ENCODE results near the gene LCN1. TPM values are rescaled to one million over a fixed set of nuclear protein-coding genes. Genes with fewer than 3 reads are reported as not detected.
"Not testable (repeated sequence)": the region's sequence is repeated elsewhere in the genome, so short reads cannot be mapped to it uniquely, and the experiment has no call there.

The LCN1 gene
- total RNA-seq, 1 donor from 2014 or later, result not detected

DNA sequence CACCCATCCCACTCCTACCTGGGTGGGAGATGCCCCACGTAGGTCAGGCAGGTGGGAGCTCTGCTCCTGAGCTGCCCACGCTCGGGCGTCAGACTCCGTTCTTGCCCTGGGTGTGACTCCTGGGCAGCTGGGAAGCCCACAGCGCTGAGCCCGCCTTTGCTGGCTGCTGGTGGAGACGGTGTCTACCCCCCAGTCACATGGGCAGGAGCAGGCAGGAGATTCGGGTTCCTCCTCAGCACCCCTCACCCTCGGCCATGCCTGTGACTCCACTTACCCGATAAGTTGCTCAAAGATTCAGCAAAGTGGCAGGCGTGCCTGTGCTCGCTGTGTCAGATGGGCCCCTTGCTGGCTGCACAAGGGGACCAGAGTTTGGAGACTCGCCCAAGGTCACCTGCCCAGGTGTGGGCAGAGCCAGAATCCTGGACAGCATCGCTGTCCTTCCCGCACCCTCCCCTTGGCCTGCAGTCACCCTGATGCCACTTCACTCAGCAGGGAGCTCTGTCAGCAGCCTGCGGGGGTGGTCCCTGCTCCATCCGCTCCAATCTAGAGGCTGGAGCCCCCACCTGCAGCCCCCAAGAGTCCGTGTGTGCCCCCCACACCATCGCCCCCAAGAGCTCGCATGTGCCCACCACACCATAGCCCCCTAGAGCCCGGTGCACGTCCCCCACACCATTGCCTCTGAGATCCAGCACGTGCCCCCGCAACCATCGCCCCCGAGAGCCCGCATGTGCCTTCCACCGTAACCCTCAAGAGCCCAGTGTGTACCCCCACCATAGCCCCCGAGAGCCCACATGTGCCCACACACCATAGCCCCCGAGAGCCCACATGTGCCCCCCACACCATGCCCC, 4.2 kb downstream of the LCN1 start:
- DNase-seq (ENCODE audit: extremely low spot score, unreplicated experiment), result peak; percentile 73

DNA sequence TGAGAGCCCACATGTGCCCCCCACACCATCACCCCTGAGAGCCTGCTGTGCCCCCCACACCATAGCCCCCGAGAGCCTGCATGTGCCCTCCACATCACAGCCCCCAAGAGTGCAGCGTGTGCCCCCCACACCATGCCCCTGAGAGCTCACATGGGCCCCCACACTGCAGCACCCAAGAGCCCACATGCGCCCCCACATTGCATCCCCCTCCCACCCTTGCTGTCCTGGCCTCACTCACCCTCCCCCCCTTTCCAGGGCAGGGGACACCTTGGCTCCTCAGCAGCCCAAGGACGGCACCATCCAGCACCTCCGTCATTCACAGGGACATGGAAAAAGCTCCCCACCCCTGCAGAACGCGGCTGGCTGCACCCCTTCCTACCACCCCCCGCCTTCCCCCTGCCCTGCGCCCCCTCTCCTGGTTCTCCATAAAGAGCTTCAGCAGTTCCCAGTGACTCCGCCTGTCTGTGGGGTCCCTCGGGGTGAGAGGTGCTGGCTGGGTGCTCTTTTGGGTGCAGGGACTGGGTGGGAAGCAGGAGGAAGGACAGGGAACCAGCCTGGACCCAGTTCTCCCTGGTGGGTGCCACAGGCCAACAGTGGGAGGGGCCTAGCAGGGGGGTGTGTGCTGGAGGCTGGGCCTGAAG, 5.0 kb downstream of the LCN1 start:
- H3K27ac Mint-ChIP-seq (ENCODE audit: unreplicated experiment), result no peak overlapping the region
- no peaks in the 10 kb centered on the region for H3K4me1 Mint-ChIP-seq (ENCODE audit: unreplicated experiment)
- TF ChIP-seq, protein P1, sequence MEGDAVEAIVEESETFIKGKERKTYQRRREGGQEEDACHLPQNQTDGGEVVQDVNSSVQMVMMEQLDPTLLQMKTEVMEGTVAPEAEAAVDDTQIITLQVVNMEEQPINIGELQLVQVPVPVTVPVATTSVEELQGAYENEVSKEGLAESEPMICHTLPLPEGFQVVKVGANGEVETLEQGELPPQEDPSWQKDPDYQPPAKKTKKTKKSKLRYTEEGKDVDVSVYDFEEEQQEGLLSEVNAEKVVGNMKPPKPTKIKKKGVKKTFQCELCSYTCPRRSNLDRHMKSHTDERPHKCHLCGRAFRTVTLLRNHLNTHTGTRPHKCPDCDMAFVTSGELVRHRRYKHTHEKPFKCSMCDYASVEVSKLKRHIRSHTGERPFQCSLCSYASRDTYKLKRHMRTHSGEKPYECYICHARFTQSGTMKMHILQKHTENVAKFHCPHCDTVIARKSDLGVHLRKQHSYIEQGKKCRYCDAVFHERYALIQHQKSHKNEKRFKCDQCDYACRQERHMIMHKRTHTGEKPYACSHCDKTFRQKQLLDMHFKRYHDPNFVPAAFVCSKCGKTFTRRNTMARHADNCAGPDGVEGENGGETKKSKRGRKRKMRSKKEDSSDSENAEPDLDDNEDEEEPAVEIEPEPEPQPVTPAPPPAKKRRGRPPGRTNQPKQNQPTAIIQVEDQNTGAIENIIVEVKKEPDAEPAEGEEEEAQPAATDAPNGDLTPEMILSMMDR (IDR thresholded peaks at IDR 0.05), result no peak
- DNase-seq (ENCODE audit: extremely low spot score, unreplicated experiment), result no peak
- H3K36me3 Mint-ChIP-seq (ENCODE audit: unreplicated experiment), result no peaks in the 10 kb centered on the region
- H3K4me3 Mint-ChIP-seq (ENCODE audit: unreplicated experiment), result no peak overlapping the region
- no peaks in the 10 kb centered on the region for H3K9me3 Mint-ChIP-seq (ENCODE audit: unreplicated experiment)
- H3K27me3 Mint-ChIP-seq (ENCODE audit: unreplicated experiment), result no peaks in the 10 kb centered on the region

More for the DNA sequence above, 4.2 kb downstream of the LCN1 start:
- Mint-ChIP-seq H3K36me3 (ENCODE audit: unreplicated experiment) (no peaks in the 10 kb centered on the region), H3K4me3 (ENCODE audit: unreplicated experiment) (no peak overlapping the region), H3K27me3 (ENCODE audit: unreplicated experiment) (no peaks in the 10 kb centered on the region), H3K9me3 (ENCODE audit: unreplicated experiment) (no peaks in the 10 kb centered on the region), H3K4me1 (ENCODE audit: unreplicated experiment) (no peaks in the 10 kb centered on the region), H3K27ac (ENCODE audit: unreplicated experiment) (no peak overlapping the region)
- TF ChIP-seq, protein P1 (IDR thresholded peaks at IDR 0.05), result no peak

DNA sequence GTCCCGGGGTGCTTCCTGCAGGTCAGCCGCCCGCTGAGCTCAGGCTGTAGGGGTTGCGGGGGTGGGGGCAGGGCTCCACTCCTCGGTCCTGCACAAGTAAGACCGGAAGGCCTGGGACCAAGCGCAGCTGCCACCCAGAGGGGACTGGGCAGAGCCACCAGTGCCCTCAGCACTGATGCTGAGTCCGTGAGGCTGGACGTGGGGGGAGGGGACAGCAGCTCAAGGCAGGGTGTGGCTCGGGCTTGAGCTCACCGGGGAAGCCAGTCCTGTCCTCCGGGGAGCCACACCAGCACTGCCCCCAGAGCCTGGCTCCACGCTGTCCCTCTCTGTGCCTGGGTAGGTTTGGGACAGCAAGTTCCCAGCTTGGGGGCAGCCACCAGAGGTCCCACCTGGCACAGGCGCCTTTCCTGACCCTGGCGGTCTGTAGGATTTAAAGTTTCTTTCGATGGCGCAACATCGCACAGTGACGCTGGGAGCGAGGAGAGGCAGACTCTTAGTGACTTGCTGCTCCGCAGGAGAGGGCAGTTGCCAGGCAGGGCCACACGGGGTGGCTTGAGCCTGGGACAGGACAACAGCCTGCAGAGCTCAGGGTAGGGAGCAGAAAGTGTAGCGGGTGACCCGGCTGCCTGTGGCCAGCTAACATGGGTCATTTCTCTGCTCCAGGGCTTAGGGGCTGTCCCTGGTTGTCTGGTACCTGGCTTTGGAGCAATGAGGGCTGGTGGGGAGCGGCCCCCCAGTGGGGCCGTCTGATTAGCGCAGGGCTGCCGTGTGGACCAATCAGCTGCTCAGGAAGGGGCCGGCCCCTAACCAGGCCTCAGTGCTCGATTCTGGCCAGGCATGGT, 5.7 kb downstream of the LCN1 start:
- no peaks in the 10 kb centered on the region for H3K36me3 Mint-ChIP-seq (ENCODE audit: unreplicated experiment)
- no peaks in the 10 kb centered on the region for H3K4me1 Mint-ChIP-seq (ENCODE audit: unreplicated experiment)
- no peaks in the 10 kb centered on the region for H3K27me3 Mint-ChIP-seq (ENCODE audit: unreplicated experiment)

DNA sequence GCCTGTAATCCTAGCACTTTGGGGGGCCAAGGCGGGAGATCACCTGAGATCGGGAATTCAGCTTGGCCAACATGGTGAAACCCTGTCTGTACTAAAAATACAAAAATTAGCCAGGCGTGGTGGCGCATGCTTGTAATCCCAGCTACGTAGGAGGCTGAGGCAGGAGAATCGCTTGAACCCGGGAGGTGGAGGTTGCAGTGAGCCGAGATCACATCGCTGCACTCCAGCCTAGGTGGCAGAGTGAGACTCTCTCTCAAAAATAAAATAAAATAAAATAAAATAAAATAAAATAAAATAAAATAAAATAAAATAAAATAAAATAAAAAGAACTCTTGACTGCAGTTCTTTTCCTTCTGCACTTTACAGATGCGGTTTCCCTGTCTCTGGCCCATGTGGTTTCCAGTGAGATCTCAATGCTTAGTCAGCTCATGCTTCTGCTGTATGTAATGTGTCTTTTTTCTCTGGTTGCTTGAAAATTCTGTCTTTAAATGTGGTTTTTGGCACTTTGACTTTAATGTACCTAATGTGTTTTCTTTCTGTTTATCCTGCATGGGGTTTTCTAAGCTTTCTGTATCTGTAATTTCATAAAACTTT, 7.7 kb downstream of the LCN1 start:
- DNase-seq (ENCODE audit: extremely low spot score, unreplicated experiment); H3K9me3 Mint-ChIP-seq (ENCODE audit: unreplicated experiment); H3K36me3 Mint-ChIP-seq (ENCODE audit: unreplicated experiment); H3K4me3 Mint-ChIP-seq (ENCODE audit: unreplicated experiment); H3K4me1 Mint-ChIP-seq (ENCODE audit: unreplicated experiment); H3K27ac Mint-ChIP-seq (ENCODE audit: unreplicated experiment); H3K27me3 Mint-ChIP-seq (ENCODE audit: unreplicated experiment): not testable (repeated sequence)

More for the DNA sequence above, 5.7 kb downstream of the LCN1 start:
- TF ChIP-seq, protein P1 (IDR thresholded peaks at IDR 0.05), result no peak
- Mint-ChIP-seq H3K27ac (ENCODE audit: unreplicated experiment) (no peak overlapping the region), H3K9me3 (ENCODE audit: unreplicated experiment) (no peaks in the 10 kb centered on the region), H3K4me3 (ENCODE audit: unreplicated experiment) (no peak overlapping the region)
- peak; percentile 81 for DNase-seq (ENCODE audit: extremely low spot score, unreplicated experiment)

DNA sequence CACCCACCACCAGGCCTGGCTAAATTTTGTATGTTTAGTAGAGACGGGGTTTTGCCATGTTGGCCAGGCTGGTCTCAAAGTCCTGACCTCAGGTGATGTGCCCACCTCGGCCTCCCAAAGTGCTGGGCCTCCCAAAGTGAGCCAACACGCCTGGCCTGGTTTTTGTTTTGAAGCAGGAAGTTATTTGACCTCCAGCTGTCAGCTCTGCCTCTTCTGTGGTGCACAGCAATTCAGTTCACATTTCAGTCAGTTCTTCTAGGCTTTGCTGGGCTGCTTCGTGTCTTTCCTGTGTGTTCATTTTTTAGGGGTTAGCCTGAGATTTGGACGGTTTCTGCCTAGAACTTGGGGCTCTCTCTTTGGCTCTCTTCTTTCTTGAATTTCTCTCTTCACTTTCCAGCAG, 8.9 kb downstream of the LCN1 start:
- H3K36me3 Mint-ChIP-seq (ENCODE audit: unreplicated experiment), result no peaks in the 10 kb centered on the region
- H3K27ac Mint-ChIP-seq (ENCODE audit: unreplicated experiment), result no peak overlapping the region
- TF ChIP-seq, protein P1 (IDR thresholded peaks at IDR 0.05), result no peak
- no peak overlapping the region for H3K4me3 Mint-ChIP-seq (ENCODE audit: unreplicated experiment)
- H3K27me3 Mint-ChIP-seq (ENCODE audit: unreplicated experiment), result no peaks in the 10 kb centered on the region
- no peak for DNase-seq (ENCODE audit: extremely low spot score, unreplicated experiment)
- no peaks in the 10 kb centered on the region for H3K4me1 Mint-ChIP-seq (ENCODE audit: unreplicated experiment)
- no peaks in the 10 kb centered on the region for H3K9me3 Mint-ChIP-seq (ENCODE audit: unreplicated experiment)

Data from osteocyte (in vitro differentiated cells).